A673 (cell line): ENCODE results near the gene CPT1C. TPM values are rescaled to one million over a fixed set of nuclear protein-coding genes. Genes with fewer than 3 reads are reported as not detected.

Experiments
- BruUV-seq: library from RNA; stranded (reverse); fragments of 400-500 nt; replicated peaks from 2 replicates; lab custom pipeline; 2021; lab: Mats Ljungman, UMichigan
- CTCF ChIA-PET: fragments of 300-600 bp; sonication (Branson Sonifier 250); formaldehyde crosslinking; loops from one replicate; lab custom pipeline; 2022; ENCODE audit warnings: antibody characterized with exemption; lab: Charles Lee
- POLR2A ChIA-PET: fragments of 300-600 bp; sonication (Branson Sonifier 250); formaldehyde crosslinking; loops from one replicate; lab custom pipeline; 2022; ENCODE audit warnings: antibody characterized with exemption; ENCODE audit not compliant: low non-redundant PET; lab: Charles Lee
- DNase-seq: peaks from one replicate; pipeline ENCODE4 v3.0.0-alpha.2; 2015; ENCODE audit warnings: low spot score
- H3K27ac ChIP-seq: fragments of 200-600 bp; sonication (generic); 2 replicates; pipeline ENCODE4 v1.5.1; 2016; ENCODE audit warnings: mixed run types, low read depth, mild to moderate bottlenecking, mixed read lengths, antibody characterized with exemption, low read length; ENCODE audit not compliant: poor library complexity, severe bottlenecking
- H3K27me3 ChIP-seq: fragments of 200-600 bp; sonication (generic); replicated peaks from 2 replicates; pipeline ENCODE4 v1.6.1; 2017; ENCODE audit warnings: mixed run types, low read depth, mild to moderate bottlenecking, mixed read lengths, antibody characterized with exemption, low read length; ENCODE audit not compliant: insufficient read depth, poor library complexity
- H3K36me3 ChIP-seq: fragments of 200-600 bp; sonication (generic); 2 replicates; pipeline ENCODE4 v1.6.1; 2016; ENCODE audit warnings: mixed run types, mild to moderate bottlenecking, mixed read lengths, antibody characterized with exemption, low read length; ENCODE audit not compliant: insufficient read depth, poor library complexity, severe bottlenecking
- H3K4me1 ChIP-seq: fragments of 200-600 bp; sonication (generic); 2 replicates; pipeline ENCODE4 v1.6.1; 2017; ENCODE audit warnings: mixed run types, mild to moderate bottlenecking, mixed read lengths, antibody characterized with exemption, low read length; ENCODE audit not compliant: insufficient read depth, poor library complexity, severe bottlenecking
- H3K4me3 ChIP-seq: fragments of 200-600 bp; sonication (generic); 2 replicates; pipeline ENCODE4 v1.5.1; 2016; ENCODE audit warnings: low read depth, mixed run types, mild to moderate bottlenecking, mixed read lengths, low read length; ENCODE audit not compliant: poor library complexity, severe bottlenecking
- H3K9me3 ChIP-seq: fragments of 200-600 bp; sonication (generic); 2 replicates; pipeline ENCODE4 v1.6.1; 2016; ENCODE audit warnings: mixed run types, low read depth, mild to moderate bottlenecking, mixed read lengths, antibody characterized with exemption, low read length; ENCODE audit not compliant: poor library complexity, severe bottlenecking
- EZH2 ChIP-seq: fragments of 200-600 bp; sonication (generic); IDR thresholded peaks from 2 replicates; pipeline ENCODE4 v1.6.1; 2017; ENCODE audit warnings: borderline replicate concordance, low read depth, mild to moderate bottlenecking, mixed read lengths, antibody characterized with exemption, low read length; ENCODE audit not compliant: poor library complexity, severe bottlenecking
- intact Hi-C: fragments of 100-400 bp; cut with micrococcal nuclease; formaldehyde crosslinking; loops from one replicate; pipeline ENCODE4 v1.10.0; 2022; ENCODE audit not compliant: unreplicated experiment
- total RNA-seq: library from RNA; stranded (reverse); gene quantifications from 2 replicates; pipeline ENCODE4 v1.2.3, GENCODE V29; 2021
- TF ChIP-seq, protein P1 (sequence below): fragments of 300-800, 200-600 bp; sonication (generic); conservative IDR thresholded peaks from 2 replicates; pipeline ENCODE4 v1.5.1; 2017; ENCODE audit warnings: low read depth, mild to moderate bottlenecking, antibody characterized with exemption, low read length, moderate library complexity, mixed read lengths

Gene CPT1C
- total RNA-seq, 1 experiment from 2014 or later, result 23.3 TPM

DNA sequence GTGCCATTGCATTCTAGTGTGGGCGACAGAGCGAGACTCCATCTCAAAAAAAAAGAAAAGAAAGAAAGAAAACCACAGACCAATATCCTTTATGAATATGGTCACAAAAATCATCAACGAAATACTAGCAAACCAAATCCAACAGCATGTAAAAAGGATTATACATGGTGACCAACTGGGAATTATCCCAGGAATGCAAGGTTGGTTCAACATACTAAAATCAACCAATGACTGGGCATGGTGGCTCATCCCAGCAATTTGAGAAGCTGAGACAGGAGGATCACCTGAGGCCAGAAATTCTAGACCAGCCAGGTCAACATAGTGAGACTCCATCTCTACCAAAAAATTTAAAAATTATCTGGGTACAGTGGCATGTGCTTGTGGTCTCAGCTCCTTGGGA is 65.0 kb downstream of the CPT1C start:
- H3K4me1 ChIP-seq, result no peaks in the 10 kb centered on the region
- TF ChIP-seq EZH2, result no peak
- TF ChIP-seq, protein P1, sequence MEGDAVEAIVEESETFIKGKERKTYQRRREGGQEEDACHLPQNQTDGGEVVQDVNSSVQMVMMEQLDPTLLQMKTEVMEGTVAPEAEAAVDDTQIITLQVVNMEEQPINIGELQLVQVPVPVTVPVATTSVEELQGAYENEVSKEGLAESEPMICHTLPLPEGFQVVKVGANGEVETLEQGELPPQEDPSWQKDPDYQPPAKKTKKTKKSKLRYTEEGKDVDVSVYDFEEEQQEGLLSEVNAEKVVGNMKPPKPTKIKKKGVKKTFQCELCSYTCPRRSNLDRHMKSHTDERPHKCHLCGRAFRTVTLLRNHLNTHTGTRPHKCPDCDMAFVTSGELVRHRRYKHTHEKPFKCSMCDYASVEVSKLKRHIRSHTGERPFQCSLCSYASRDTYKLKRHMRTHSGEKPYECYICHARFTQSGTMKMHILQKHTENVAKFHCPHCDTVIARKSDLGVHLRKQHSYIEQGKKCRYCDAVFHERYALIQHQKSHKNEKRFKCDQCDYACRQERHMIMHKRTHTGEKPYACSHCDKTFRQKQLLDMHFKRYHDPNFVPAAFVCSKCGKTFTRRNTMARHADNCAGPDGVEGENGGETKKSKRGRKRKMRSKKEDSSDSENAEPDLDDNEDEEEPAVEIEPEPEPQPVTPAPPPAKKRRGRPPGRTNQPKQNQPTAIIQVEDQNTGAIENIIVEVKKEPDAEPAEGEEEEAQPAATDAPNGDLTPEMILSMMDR, result no peak
- no peaks in the 10 kb centered on the region for H3K36me3 ChIP-seq
- no TSS peak for BruUV-seq
- H3K27me3 ChIP-seq, result no peaks in the 10 kb centered on the region
- H3K4me3 ChIP-seq, result no peak overlapping the region
- CTCF ChIA-PET, result no interaction called here
- no peak for DNase-seq
- no peaks in the 10 kb centered on the region for H3K9me3 ChIP-seq
- intact Hi-C loops, result no loop called here
- POLR2A ChIA-PET, result no interaction called here
- H3K27ac ChIP-seq, result no peak overlapping the region

DNA sequence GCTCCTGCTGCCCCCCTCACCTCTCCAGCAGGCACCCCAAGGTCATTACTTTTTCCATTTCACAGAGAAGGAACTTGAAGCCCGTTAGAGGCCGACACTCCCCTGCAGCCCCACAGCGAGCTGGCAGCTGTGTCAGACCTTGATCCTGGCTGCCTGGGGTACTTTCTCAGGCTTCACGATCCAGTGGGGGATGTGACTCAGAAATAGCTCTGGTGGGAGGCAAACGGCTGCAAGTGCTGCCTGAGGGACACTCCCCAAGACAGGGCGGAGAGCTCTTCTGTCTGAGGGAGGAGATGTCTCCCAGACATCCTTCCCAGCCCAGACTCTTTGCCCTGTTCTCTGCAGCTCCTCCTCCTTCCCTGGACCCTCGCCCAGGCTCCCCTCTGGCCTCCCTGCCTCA is 67.4 kb downstream of the CPT1C start:
- no peak overlapping the region for H3K27ac ChIP-seq
- intact Hi-C loops, result no loop called here
- no peaks in the 10 kb centered on the region for H3K9me3 ChIP-seq
- TF ChIP-seq EZH2, result no peak
- TF ChIP-seq, protein P1, result no peak
- no TSS peak for BruUV-seq
- ChIA-PET CTCF (no interaction called here), POLR2A (no interaction called here)
- no peak for DNase-seq
- H3K4me1 ChIP-seq, result no peaks in the 10 kb centered on the region
- no peak overlapping the region for H3K4me3 ChIP-seq
- H3K36me3 ChIP-seq, result no peaks in the 10 kb centered on the region
- H3K27me3 ChIP-seq, result no peaks in the 10 kb centered on the region

DNA sequence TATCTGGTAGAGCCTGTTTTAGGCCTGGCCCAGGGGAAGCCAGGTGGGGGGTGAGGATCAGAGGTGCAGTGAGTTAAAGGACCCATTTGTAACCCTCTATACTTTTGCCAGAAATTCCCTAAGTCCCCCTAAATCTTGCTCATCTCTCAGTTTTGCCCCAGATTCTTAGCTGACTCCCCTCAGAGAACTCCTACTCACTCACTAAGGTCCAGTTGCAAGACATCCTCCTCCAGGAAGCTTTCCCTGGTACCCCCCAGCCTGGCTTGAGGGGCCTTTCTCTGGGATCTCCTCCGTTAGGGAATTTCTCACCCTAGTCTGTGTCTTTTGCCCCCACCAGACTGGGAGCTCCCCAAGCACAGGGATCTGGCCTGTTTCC is 70.3 kb downstream of the CPT1C start:
- ChIA-PET CTCF (interaction anchor here (0.5 to 0.9 kb wide), 2 partner anchors 15 to 223 kb away, joined by 3 read pairs; no protein-coding TSS in a partner anchor), POLR2A (interaction anchor here (0.6 kb wide), 1 partner anchor 168 kb away, joined by 7 read pairs; the partner anchor contains the start of gene NUP62)
- no peak for DNase-seq
- Histone ChIP-seq H3K9me3 (no peaks in the 10 kb centered on the region), H3K27ac (no peak overlapping the region), H3K36me3 (no peaks in the 10 kb centered on the region), H3K4me1 (peaks cover 8% of the 10 kb centered on the region), H3K4me3 (no peak overlapping the region), H3K27me3 (no peaks in the 10 kb centered on the region)
- BruUV-seq, result no TSS peak
- intact Hi-C loops, result loop anchor here (10.0 kb wide), 1 partner anchor 164 kb away; the partner anchor contains the start of genes ATF5 and NUP62
- TF ChIP-seq, protein P1, result no peak
- no peak for TF ChIP-seq EZH2
